RWPE1 (cell line): ENCODE results near the gene SHISA4.

Source experiments
- CTCF ChIA-PET: fragments of 350-600 bp; sonication (Branson Sonifier 250); formaldehyde crosslinking; extraction: SDS; loops from one replicate; lab custom pipeline; 2021; lab: Yijun Ruan, JAX
- POLR2A ChIA-PET: fragments of 400-600 bp; formaldehyde crosslinking; extraction: SDS; loops from one replicate; lab custom pipeline; 2020; ENCODE audit warnings: antibody characterized with exemption; ENCODE audit not compliant: low non-redundant PET; lab: Yijun Ruan, JAX
- DNase-seq: peaks from one replicate; pipeline ENCODE4 v3.0.0; 2012; ENCODE audit warnings: low spot score
- H3K27ac ChIP-seq: fragments of 450-650 bp; 2 replicates; pipeline ENCODE4 v1.5.1; 2017
- TF ChIP-seq, protein P1 (sequence below): fragments of 450-650 bp; conservative IDR thresholded peaks from 2 replicates; pipeline ENCODE4 v1.5.1; 2017; ENCODE audit warnings: low read depth, mild to moderate bottlenecking

SHISA4 gene

GRCh38 chr1:201890806-201891450 is 2.2 kb downstream of the SHISA4 start:
- ChIA-PET CTCF (interaction anchor here (0.7 to 2.3 kb wide), 3 partner anchors 38 to 92 kb away, joined by 3 to 7 read pairs (median 5); partner anchors contain the start of gene RNPEP), POLR2A (no interaction called here)
- H3K27ac ChIP-seq: no peak overlapping the region
- TF ChIP-seq, protein P1, sequence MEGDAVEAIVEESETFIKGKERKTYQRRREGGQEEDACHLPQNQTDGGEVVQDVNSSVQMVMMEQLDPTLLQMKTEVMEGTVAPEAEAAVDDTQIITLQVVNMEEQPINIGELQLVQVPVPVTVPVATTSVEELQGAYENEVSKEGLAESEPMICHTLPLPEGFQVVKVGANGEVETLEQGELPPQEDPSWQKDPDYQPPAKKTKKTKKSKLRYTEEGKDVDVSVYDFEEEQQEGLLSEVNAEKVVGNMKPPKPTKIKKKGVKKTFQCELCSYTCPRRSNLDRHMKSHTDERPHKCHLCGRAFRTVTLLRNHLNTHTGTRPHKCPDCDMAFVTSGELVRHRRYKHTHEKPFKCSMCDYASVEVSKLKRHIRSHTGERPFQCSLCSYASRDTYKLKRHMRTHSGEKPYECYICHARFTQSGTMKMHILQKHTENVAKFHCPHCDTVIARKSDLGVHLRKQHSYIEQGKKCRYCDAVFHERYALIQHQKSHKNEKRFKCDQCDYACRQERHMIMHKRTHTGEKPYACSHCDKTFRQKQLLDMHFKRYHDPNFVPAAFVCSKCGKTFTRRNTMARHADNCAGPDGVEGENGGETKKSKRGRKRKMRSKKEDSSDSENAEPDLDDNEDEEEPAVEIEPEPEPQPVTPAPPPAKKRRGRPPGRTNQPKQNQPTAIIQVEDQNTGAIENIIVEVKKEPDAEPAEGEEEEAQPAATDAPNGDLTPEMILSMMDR: no peak
- DNase-seq: no peak

- TF ChIP-seq, protein P1: no peak
- ChIA-PET CTCF (interaction anchor here (0.6 to 9.3 kb wide), 5 partner anchors 54 to 91 kb away, joined by 3 to 162 read pairs (median 5); partner anchors contain the start of gene RNPEP), POLR2A (no interaction called here)
- H3K27ac ChIP-seq: no peak overlapping the region
- DNase-seq: no peak
Measured at GRCh38 chr1:201891451-201892045, 2.9 kb downstream of the SHISA4 start.

- CTCF ChIA-PET: interaction anchor here (0.5 to 9.3 kb wide), 6 partner anchors 54 to 264 kb away, joined by 3 to 162 read pairs (median 3); partner anchors contain the start of gene RNPEP
- POLR2A ChIA-PET: no interaction called here
- DNase-seq: no peak
- TF ChIP-seq, protein P1: no peak
- no peak overlapping the region for H3K27ac ChIP-seq
Measured at GRCh38 chr1:201892211-201892610, 3.5 kb downstream of the SHISA4 start.

DNA sequence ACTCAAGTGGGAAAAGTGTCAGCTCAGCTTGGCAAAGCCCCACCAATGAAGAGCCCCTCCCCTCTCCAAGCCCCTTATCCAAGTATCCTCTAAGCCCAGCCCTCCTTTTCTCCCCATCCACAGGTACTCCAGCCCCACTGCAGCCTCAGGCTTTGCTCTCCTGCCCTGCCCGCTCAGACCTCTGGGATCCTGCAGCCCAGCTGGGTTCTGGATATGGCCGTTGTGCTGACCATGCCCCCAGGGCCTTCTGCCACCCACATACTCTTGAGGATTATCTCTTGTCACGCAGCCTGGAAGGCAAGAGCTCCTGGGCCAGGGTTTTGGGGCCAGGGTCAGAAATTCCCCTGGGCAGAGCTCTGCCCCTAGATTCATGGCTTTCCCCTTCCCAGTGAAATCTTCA is 4.7 kb downstream of the SHISA4 start:
- TF ChIP-seq, protein P1: no peak
- POLR2A ChIA-PET: interaction anchor here (0.6 kb wide), 1 partner anchor 61 kb away, joined by 9 read pairs; no protein-coding TSS in a partner anchor
- CTCF ChIA-PET: interaction anchor here (0.5 to 9.3 kb wide), 6 partner anchors 13 to 317 kb away, joined by 3 to 162 read pairs (median 3); no protein-coding TSS in a partner anchor
- DNase-seq: no peak
- H3K27ac ChIP-seq: no peak overlapping the region

GRCh38 chr1:201894343-201895119 is 5.8 kb downstream of the SHISA4 start:
- ChIA-PET CTCF (interaction anchor here (0.6 to 9.3 kb wide), 17 partner anchors 8 to 1322 kb away, joined by 3 to 162 read pairs (median 9); partner anchors contain the start of genes LMOD1 and RNPEP), POLR2A (interaction anchor here (0.8 to 1.5 kb wide), 2 partner anchors 78 to 80 kb away, joined by 5 to 6 read pairs; no protein-coding TSS in a partner anchor)
- TF ChIP-seq, protein P1: no peak
- no peak overlapping the region for H3K27ac ChIP-seq
- DNase-seq: no peak
